Measurements from ENCODE around the gene DLX4.
A peak's percentile ranks its signal among the peaks of the same experiment; 100 is the strongest.

DLX4 gene

GRCh38 chr17:49949634-49950033 lies 19.4 kb upstream of the DLX4 start:
- DNase-seq: no peak

- no peak for DNase-seq
Measured at GRCh38 chr17:49951362-49952082, 17.5 kb upstream of the DLX4 start.

GRCh38 chr17:49952209-49952911 lies 16.6 kb upstream of the DLX4 start:
- DNase-seq: peak; percentile 19

- DNase-seq: no peak
Measured at GRCh38 chr17:49952912-49953497, 16.0 kb upstream of the DLX4 start.

GRCh38 chr17:49955157-49955556 lies 13.8 kb upstream of the DLX4 start:
- no peak for DNase-seq

GRCh38 chr17:49956780-49957179 lies 12.2 kb upstream of the DLX4 start:
- DNase-seq: no peak

- DNase-seq: no peak
Measured at GRCh38 chr17:49957350-49957749, 11.6 kb upstream of the DLX4 start.

GRCh38 chr17:49958723-49959122 lies 10.3 kb upstream of the DLX4 start:
- DNase-seq: no peak

GRCh38 chr17:49959183-49959935 lies 9.6 kb upstream of the DLX4 start:
- no peak for DNase-seq

GRCh38 chr17:49962599-49963308 lies 6.2 kb upstream of the DLX4 start:
- DNase-seq: no peak

GRCh38 chr17:49963309-49963625 lies 5.7 kb upstream of the DLX4 start:
- DNase-seq: no peak

GRCh38 chr17:49963626-49964302 lies 5.2 kb upstream of the DLX4 start:
- DNase-seq: no peak

- DNase-seq: no peak
Measured at GRCh38 chr17:49964303-49964768, 4.7 kb upstream of the DLX4 start.

- no peak for DNase-seq
Measured at GRCh38 chr17:49964769-49965523, 4.0 kb upstream of the DLX4 start.

GRCh38 chr17:49965524-49965909 lies 3.5 kb upstream of the DLX4 start:
- no peak for DNase-seq

GRCh38 chr17:49966767-49967166 lies 2.2 kb upstream of the DLX4 start:
- no peak for DNase-seq

GRCh38 chr17:49967205-49967604 lies 1.8 kb upstream of the DLX4 start:
- DNase-seq: no peak

GRCh38 chr17:49967621-49968404 lies 1.2 kb upstream of the DLX4 start:
- DNase-seq: peak; percentile 28

- DNase-seq: peak; percentile 79
Measured at GRCh38 chr17:49968405-49969133, 421 bp upstream of the DLX4 start.

- no peak for DNase-seq
Measured at GRCh38 chr17:49969795-49970389, 902 bp downstream of the DLX4 start.
